GM21786 (cell line): Measurements from ENCODE around the gene FAHD1.
"Not testable (repeated sequence)": the region's sequence is repeated elsewhere in the genome, so short reads cannot be mapped to it uniquely, and the experiment has no call there.

Experiments used
- ATAC-seq: cut with Tn5 transposase; IDR thresholded peaks from one replicate; pipeline ENCODE4 v1.9.1; 2021; ENCODE audit not compliant: unreplicated experiment

FAHD1 gene

DNA sequence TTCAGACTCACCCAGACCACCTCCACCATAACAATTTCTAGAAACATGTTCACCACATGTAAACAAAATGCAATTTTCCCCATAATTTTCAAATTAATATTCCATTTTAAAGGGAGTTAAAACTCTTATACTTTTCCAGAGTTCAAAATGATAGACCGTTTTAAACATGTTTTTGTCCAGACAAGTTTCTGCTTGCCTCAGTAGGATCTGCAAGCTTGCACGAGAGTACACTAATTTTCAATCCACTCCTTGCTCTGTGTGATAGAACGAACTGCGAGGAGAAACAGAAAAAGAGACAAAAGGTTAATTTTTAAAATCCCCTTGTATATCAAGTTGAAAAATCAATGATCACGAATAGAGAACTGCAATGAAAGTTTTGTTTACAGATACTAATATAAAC is 7.1 kb downstream of the FAHD1 start:
- no peak for ATAC-seq

DNA sequence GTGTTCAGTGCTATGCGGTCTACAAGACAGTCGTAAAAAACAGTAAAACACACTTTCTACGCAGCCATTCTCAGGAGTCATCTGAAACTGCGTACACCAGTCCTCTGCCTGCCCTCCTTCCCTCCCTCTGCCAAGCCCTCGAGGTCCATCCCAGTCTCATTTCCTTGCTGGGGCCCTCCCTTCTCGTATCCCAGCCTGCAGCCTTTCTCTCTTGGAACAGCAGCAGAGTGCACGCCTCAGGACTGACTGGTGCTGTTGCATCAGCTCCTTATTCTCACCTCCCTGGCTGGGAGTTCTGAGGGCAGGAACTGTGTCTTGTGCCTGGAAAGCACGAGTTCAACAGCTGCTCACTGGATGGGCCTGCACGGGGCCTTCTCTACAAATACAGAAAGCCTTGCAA is 12.5 kb downstream of the FAHD1 start:
- no peak for ATAC-seq

DNA sequence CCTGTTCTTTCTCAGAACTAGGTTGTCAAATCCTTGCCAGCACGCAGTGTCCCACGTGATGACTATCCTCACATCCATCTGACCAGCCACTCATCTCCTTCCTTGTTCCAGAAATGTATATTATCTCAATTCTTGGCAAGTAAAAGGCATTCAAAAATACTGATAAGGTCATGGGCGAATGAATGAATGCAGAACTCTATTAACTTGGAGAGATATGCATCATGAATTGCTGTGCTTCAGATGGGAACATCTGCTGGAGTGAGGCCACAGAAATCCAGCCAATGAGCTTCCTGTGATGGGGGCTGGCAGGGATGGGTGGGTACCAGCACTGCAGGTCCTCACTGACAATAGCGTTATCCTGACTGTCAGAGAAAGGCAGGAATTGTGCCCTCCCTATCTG is 19.0 kb downstream of the FAHD1 start:
- ATAC-seq = no peak

DNA sequence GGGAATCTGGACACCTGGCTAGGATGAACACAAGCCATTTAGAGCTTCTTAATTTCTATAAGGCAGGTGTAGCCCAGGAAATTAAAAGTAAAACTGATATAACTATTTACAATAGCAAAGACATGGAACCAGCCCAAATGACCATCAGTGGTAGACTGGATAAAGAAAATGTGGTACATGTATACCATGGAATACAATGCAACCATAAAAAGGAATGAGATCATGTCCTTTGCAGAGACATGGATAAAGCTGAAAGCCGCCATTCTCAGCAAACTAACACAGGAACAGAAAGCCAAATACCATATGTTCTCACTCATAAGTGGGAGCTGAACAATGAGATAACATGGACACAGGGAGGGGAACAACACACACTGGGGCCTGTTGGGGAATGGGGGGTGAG is 19.4 kb downstream of the FAHD1 start:
- ATAC-seq = no peak

DNA sequence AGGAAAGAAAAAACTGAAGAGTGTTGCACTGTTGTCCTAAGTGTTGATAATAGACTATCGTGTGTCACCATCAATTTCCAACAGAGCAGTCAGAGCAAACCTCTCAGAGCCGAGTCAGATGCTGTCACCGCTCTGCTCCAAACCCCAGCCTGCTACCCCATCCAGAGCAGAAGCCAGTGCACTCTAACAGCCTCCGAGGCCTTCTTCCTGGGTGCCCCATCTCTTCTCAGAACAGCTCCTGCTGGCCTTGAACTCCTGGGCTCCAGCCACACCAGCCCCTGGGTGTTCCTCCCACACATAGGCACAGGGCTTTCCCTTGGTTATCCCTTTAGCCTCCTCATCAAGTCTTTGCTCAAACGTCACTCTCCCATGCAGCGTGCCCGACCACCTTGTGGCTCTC is 24.0 kb downstream of the FAHD1 start:
- no peak for ATAC-seq

DNA sequence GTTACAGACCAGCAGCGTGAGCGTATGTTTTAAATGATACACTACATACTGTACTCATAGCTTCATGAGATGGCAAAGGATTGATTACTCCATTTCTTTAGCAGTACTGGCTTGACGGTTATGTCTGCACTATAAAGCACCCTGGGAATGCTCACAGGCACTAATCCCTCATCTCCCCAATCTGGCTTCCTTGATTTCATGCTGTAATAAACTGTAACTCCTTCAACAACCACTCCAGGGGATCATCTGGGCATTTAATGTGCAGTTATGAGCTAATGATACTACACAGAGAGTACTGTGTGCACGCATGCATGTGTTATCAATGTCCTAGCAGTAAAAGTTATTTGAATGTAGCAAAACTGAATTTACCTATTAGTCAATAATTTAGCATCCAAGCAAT is 24.8 kb downstream of the FAHD1 start:
- ATAC-seq = no peak

DNA sequence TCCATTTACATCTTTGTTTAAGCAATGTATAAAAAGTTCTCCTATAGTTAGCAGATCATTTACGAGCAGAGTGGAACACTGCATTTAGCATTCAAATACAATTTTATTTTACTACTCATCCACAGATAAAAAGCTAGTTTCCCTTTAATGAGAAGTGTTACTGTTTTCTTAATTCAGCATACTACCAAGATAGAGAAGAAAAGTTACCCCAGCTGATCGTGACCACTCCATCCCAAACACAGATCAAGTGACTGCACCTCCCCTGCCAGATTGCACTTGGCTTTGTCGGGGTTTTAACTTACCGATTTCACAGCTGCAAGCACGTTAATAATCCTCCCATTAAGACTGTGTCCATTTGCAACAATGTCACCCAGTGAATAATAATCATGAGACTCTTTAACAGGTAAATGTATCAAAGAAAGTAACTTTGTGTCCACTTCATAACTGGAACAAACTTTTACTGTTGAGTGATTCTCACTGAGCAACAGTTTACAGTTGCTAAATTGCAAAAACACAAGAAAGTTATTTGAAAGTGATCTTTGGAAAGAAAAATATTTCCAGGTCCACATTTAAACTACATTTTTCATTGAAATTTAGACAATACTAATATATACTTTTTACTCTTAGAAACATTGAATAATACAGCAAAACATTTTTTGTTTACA is 30.6 kb downstream of the FAHD1 start:
- no peak for ATAC-seq

DNA sequence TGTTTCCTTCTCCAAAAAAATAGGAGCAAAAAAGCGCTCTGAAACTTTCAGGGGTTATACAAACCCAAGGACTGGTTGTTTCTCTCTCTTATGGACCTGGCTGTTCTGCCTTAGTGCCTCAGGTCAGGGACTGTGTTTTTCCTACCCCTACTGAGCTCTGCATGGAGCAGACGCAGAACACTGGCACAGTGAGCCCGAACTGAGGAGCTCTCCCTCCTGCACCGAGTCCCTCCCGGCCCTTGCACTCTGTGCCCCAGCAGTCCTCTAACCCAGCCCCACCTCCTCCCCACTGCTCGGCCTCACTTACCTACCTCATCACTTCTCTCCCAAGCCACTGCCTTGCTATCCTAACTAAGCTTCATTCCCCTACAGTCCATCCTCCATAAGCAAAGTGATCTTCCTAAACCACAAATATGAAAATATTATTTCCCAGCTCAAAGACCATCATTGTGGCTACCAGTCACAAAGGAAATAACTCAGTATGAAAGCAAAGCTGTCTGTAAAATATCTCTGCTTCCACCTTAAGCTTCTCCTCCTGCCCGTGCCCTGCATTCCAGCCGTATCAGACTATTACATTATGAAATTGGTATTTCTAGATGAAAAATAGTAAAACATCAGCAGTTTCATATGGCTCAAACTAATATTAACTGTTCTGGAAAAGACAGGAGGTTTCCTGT is 31.3 kb downstream of the FAHD1 start:
- no peak for ATAC-seq

DNA sequence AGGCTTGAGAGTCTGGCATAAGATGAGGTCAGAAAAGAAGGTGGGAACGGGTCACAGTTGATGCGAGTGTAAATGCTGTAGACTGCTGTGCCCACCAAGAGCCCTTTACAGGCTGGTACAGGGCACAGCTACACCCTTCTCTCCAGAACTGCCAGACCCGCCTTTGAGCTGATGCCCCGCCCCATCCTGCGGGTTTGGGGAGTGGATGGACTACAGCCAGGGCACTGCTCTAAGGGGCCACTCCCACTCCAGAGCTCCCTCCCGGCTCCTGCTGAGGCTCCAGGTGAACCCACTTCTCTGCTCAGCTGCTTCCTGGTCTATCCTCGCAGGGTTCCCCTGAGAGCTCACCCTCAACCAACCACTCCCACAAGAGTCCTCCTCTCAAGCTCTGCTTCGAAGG is 32.6 kb downstream of the FAHD1 start:
- no peak for ATAC-seq

DNA sequence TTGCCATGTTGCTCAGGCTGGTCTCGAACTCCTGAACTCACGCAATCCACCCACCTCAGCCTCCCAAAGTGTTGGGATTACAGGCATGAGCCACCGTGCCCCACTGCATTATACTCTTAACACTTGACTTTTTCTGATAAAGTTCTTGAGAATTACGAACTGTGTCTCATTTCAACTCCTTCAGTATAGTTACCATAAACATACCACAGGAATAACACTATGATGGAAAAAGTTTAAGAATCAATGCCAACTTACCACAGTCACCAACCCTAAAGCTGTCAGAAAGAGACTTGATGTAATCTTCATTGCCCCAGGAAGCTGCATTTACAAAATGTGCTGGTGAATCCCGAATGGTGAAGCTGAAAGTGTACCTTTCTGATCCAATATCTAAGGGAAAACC is 34.7 kb downstream of the FAHD1 start:
- no peak for ATAC-seq

DNA sequence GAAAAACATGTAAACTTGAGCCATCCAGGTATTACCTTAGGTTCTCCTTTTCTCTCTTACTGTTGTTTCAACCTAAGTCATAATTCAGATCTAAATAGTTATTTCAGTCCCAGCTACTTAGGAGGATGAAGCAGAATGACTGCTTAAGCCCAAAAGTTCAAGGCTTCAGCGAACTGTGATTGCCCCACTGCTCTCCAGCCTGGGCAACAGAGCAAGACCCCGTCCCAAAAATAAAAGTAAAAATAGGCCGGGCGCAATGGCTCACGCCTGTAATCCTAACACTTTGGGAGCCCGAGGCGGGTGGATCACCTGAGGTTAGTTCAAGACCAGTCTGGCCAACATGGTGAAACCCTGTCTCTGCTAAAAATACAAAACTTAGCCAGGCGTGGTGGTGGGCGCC is 35.4 kb downstream of the FAHD1 start:
- no peak for ATAC-seq

DNA sequence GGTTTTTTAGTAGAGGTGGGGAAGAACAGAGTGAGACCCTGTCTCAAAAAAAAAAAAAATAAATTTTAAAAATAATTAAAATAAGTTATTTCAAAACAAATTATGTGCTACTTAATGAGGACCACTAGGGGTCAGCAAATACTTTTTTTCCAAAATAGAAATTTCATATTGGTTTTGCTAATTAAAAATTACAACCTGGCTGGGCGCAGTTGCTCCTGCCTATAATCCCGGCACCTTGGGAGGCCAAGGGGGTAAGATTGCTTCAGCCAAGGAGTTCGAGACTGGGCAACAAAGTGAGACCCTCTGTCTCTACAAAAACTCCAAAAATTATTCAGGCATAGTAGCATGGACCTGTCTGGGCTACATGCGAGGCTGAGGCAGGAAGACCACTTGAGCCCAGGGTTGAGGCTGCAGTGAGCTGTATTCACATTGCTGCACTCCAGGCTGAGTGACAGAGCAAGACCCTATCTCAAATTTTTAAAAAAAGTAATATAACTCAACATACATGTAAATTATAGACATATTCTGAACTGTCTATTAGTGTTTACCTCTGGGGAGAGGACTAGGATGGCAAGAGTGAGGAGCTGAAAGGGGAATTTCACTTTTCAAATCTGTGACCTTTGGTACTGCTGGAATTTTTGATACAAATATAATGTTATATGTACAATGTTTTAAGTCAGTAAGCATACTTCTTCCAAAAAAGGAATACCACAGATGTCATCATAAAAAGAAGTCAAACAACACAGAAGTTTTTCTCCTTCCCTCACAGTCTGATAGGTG is 36.9 kb downstream of the FAHD1 start:
- no peak for ATAC-seq

DNA sequence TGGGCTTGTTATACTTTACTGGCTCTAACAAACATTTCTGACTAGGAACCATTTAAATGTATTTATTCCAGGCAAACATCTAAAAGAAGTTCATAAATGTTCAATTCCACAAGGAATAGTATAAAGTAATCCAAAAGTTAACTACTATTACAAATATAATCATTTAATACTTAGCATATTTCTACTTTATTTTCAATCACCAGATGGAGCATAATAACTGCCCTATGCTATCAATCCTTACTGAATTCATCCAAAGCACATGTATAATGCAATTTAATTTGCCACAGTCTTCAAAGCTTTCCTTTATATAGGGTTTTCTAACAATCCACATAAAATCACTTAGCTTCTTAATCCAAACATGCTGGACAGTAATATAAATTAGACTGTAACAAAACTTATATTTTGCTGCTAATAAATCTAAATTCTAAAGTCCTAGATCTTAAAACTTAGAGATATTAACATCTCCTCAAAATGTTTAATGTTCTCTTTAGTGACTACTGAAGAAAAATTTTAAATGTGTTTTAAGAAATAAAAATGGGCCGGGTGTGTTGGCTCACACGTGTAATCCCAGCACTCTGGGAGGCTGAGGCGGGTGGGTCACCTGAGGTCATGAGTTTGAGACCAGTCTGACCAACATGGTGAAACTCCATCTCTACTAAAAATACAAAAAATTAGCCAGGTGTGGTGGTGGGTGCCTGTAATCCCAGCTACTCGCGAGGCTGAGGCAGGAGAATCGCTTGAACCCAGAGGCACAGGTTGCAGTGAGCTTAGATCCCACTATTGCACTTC is 39.1 kb downstream of the FAHD1 start:
- no peak for ATAC-seq

DNA sequence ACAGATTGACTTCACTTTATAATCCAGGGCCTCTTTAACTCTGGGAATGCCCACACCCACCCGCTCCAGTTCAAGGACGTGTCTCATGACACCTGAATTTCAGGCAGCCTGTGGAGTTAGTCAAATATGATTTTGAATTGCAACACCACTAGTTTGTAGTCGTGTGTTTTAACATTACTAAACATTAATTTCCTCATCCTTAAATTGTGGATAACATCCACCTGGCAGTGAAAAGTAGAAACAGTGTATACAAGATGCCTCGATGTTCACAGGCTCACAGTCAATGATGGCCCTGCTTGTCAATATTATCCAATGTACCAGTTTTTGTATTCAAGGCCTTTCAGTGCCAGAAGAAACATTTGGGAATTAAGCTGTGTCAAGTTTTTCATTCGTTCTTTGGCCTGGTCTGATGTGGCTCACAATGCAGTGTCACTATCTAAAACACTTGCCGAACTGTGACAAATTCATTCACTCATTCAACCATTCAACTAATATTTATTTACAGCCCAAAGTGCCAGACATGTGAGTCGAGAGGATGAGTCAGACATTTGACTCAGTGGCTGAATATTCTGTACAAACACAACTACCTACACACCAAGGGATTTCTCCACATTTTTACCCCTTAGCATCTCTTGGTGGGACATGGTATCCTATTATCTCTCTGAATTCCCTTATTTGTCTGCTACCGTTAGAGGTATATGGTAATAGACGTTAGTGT is 43.5 kb downstream of the FAHD1 start:
- no peak for ATAC-seq

DNA sequence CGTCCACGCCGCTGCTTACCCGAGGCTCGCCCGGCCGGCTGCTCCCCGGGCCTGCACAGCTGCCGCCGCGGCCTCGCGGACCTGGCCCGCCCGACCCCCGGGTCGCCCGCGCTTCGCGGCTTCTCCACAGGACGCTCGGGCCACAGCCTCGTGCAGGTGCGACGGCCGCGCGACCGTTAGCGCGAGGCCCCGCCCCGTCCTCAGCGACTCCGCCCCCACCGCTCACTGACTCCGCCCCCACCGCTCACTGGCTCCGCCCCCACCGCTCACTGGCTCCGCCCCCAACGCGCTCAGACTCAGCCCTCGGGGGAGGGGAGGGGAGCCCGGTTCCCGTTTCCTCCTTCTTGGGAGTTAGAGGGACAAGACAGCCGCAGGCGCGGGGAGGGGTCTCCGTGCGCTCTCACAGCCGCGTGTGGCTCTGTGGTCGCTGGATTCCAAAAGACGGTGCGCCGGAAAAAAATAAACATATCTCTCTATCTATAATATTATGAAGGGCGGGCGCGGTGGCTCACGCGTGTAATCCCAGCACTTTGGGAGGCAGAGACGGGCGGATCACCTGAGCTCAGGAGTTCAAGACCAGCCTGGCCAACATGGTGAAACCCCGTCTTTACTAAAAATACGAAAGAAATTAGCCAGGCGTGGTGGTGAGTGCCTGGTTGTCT is 45.1 kb downstream of the FAHD1 start, which contains the start of gene MEIOB:
TSS of gene MEIOB (minus strand) at position 191 of the 662 bp plus-strand sequence. CDS start 3,989 bp downstream, outside the sequence.
- ATAC-seq = no peak

DNA sequence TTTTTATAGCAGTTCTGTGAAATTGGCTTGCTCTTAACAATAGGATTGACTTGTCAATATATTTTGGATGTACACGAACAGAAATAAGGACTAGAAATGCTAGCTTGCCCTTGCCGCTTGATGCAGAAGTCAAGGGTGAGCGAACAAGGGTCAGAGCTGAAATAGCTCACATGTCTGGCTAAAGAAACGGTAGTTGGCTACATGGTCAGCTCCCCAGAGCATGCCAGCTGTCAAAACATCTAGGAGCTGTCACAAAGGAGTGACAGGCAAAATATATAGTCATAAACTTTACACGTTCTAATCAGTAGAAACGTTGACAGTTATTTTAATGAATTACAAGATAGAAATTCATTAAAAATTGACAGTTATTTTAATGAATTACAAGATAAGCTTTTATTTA is 47.8 kb downstream of the FAHD1 start:
- no peak for ATAC-seq

DNA sequence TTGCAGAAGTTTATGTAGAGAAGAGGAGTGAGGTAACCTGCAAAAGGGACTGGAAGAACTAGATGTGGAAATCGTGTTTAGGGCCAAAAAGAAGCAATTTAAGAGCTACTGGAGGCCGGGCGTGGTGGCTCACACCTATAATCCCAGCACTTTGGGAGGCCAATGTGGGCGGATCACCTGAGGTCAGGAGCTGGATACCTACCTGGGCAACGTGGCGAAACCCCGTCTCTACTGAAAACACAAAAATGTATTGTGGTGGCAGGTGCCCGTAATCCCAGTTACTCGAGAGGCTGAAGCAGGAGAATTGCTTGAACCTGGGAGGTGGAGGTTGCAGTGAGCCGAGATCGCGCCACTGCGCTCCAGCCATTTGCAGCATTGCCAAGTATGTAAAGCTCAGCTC is 49.1 kb downstream of the FAHD1 start:
- ATAC-seq = not testable (repeated sequence)

DNA sequence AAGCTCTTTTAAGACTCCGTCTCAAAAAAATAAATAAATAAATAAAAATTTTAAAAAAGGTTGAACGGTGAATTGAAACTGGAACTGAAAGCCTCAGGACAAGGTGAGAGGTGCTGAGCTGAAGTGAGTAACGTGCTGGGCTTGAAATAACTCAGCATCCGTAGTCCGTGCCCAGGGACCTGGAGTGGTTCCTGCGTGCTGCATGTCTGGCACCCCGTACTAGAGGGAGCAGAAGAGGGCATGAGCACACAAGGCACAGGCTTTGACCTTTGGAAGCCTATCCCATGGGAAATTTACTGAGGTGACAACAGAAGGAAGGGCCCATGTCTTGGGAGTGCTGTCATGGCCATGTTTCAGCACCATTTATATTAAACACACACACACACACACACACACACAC is 49.5 kb downstream of the FAHD1 start:
- no peak for ATAC-seq

DNA sequence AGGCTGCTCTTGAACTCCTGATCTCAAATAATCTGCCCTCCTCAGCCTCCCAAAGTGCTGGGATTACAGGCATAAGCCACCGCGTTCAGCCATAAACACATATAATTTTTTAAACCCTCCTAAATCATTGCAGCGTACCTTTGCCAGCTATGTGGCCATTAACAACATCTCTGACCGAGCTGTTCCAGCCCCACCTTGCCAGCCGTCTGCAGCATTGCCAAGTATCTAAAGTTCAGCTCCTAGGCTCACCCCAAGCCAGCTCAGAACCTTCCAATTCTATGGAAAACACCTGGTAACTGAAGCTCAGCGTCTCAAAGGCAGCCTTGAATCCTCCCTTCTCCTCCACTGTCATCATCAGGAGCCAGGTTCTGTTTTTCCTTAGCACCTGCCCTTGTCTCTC is 50.1 kb downstream of the FAHD1 start:
- no peak for ATAC-seq

DNA sequence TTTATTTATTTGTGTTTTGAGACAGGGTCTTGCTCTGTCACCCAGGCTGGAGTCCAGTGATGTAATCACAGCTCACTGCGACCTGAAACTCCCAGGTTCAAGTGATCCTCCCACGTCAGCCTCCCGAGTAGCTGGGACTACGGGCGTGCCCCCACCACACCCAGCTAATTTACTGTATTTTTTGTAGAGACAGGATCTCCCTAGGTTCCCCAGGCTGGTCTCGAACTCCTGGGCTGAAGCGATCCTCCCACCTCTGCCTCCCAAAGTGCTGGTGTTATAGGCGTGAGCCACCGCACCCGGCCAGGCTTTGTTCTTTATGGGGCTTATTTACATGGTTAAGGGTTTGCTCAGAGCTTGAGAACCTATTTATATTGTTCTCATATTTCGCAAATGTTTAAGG is 50.8 kb downstream of the FAHD1 start:
- no peak for ATAC-seq
